Measurements from ENCODE around the gene METTL14.

The METTL14 gene

DNA sequence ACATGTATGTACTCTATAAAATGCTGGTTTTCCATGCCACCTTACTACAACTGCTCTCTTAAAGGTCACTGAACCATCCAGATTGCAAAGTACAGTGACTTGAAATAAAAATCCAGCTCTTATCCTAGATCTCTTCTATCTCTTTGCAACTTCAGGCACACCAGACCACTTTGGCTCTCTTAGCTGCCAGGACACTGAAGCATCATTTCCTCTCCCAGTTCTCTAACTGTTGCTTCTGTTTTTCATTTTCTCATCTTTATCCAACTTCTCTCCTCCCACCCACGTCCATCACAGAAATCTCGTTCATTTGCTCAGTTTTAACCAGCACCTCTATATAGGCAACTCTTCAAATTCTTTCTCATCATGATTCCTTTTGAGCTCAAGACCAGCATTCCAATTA, 74.3 kb downstream of the METTL14 start:
- DNase-seq (ENCODE audit: low read depth), result no peak

DNA sequence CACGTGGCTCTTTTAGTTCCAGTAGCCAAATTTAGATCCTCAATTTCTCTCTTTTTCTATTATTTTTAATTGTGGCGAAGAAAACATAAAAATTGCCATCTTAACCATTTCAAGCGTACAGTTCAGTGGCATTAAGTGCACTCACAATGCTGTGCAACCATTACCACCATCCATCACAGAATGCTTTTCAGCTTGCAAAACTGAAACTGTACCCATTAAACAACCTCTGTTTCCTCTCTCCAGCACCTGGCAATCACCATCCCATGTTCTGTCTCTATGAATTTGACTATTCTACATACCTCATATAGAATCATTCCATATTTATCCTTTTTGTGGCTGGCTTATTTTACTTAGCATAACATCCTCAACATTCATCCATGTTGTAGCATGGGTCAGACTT, 74.9 kb downstream of the METTL14 start:
- DNase-seq (ENCODE audit: low read depth), result no peak

DNA sequence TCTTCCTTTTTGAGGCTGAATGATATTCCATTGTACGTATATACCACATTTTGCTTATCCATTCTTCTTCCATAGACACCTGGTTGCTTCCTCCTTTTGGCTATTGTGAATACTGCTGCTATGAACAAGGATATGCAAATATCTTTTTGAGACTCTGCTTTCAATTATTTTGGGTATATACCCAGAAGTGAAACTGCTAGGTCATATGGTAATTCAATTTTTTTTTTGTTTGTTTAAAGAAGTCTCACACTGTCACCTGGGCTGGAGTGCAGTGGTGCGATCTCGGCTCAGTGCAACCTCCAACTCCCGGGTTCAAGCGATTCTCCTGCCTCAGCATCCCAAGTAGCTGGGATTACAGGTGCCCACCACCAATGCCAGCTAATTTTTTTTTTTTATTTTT, 75.3 kb downstream of the METTL14 start:
- no peak for DNase-seq (ENCODE audit: low read depth)

DNA sequence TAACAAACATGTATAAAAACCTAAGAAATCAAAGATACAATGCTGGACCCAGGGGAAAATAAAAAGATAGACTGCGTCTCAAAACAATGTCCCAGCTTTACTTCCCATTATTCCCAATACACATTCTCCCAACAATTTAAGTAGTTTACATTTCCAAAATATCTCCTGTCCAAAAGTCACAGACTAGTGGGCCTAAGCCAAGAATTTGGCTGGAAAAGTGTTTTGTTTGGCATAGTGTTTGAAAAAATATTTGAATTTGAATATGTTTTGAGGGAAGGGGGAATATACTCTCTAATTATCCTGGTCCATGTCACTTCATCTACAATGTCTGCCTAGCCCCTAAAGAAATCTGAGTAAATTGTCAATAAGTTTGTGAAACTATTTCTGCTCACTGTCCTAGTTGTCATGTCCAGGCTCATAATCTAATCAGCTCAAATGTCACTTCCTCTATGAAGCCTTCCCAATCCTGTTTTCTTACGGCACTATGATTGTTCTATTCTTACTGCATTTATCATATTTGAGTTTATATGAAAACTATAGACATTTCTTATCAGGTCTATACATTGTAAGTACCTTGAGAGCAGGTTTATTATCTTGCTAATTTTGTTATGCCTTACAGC, 76.3 kb downstream of the METTL14 start:
- DNase-seq (ENCODE audit: low read depth), result no peak

DNA sequence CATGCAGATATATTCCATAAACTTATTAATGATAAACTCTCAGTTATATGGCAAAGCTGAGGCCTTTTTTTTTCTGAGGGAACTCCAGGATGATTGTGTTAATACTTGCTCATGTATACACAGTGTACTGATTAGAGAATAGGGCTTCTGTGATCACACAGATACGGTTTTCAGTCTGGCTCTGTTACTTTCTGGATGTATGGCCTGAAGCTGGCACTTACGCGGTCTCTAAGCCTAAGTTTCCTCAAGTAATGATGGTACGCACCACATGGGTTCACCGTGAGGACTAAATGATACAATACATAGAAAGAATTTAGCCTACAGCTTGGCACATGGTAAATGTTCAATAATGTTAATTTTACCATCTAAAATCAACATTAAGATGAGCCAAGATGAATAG, 77.0 kb downstream of the METTL14 start:
- DNase-seq (ENCODE audit: low read depth), result no peak

DNA sequence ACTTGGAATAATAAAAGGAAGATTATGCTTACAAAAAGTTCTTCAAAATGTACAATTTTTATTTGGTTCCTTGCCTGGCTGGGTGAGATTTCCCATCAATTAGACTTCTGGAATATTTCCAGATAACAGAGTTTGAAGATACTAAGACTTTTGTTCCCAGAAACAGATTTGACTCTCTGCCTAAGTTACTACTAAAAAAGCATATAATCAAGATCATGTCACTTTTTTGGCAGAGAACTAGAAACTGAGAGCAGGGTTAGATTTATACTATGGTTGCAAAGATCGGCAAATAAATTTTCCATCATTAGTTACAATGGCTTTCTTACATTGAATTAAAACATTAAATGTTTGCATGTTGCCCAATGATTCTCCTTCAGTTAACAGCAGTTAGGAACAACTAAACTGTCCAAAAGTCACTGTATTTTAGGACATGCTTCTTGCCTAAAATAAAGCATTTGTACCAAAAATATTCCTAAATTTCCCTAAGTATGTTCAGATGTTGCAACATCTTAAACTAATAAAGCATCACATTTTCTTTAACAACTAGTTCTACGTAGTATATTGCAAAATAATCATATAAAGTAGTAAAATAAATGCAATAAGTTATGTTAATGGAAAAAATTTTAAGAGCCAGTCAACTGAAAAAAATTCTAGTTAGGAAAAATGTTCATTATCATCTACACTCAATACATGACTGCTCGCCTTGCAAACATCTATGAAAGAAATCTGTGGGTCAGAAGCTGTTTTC, 77.7 kb downstream of the METTL14 start:
- DNase-seq (ENCODE audit: low read depth), result no peak

All from activated T-cell treated with anti-CD3 and anti-CD28 coated beads for 1 hour (primary cell).